GM19023 (cell line): ENCODE measurements around the gene KCNA4.
"Not testable (repeated sequence)": the region's sequence is repeated elsewhere in the genome, so short reads cannot be mapped to it uniquely, and the experiment has no call there.

ENCODE experiments used
- ATAC-seq: cut with Tn5 transposase; IDR thresholded peaks from one replicate; pipeline ENCODE4 v1.9.1; 2021; ENCODE audit warnings: mild to moderate bottlenecking, moderate library complexity; ENCODE audit not compliant: unreplicated experiment

KCNA4 gene

DNA sequence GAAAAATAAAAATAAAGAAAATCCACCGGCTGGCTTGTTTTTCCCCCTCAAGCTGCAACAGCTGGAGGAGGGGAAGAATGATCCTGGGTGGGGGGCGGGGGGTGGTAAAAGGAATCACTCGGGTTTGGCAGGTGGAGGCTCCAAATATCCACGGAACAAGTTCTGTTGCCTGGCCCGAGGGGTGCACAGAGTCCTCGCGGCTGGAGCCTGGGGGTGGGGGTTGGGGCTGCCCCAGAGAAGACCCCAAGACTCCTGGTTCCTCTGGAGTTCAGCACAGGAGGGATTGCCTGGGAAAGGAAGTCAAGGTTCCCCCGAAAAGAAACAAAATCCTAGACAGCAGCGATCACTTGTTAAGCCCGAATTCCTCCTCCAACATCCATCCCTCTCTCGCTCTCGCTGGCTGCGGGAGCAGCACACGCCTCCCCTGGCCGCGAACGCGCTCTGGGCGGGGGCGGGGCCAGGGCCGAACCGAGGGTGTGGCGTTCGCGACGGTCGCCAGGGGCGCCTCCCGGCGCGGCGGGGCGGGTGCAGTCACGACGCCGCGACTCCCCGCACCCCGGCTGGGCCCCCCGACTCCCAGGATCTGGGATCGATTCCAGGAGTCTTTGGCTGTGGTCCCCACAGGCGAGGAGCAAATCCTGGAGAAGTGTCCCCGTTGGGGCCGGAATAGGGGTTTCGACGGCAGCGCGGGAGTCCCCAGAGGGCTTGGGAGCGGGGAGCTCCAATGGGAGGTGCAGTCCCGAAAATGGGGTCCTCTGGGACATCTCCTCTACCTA lies at the start of gene KCNA4:
KCNA4 (minus strand) TSS at position 443 of the 776 bp plus-strand sequence. CDS start 4,352 bp downstream, outside the sequence.
- ATAC-seq: no peak

DNA sequence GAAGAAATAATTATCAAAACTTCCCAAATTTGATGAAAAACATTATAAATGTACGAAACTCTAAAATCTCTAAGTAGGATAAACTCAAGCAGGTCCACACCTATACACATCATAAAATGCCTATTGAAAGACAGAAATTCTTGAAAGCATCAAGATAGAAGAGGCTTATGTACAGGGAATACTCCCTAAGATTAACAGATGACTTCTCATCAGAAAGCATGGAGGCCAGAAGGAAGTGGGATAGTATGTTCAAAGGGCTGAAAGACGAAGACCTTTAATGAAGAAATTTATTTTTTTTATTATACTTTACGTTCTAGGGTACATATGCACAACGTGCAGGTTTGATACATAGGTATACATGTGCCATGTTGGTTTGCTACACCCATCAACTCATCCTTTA lies 45.3 kb upstream of the KCNA4 start:
- ATAC-seq: no peak

DNA sequence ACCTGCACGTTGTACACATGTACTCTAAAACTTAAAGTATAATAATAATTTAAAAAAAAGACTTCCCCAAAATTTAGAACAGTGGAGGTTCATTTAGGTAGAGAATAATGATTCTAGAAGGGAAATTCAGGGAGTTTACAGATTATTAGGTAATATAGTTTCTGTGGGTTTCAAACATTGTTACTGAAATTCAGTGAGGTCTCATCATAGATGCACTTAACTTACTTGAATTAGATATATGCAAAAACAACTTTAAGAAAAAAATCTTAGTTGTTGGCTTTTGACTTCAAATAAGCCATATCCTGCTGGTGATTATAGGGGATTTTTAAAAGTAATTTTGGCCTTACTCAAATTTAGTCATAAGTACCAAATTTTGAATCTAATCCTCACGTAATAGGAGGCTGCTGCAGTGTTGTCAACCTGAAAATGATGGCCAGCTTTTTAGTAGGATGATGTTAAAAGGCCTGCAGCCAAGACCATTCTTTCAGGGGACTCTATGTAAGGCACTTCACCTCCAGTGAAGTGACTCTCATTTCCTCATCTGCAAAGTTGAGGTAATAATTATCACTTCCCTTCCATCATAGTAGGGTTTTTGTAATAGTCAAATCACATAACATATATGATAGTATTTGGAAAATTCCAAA lies 42.5 kb upstream of the KCNA4 start:
- ATAC-seq: no peak

DNA sequence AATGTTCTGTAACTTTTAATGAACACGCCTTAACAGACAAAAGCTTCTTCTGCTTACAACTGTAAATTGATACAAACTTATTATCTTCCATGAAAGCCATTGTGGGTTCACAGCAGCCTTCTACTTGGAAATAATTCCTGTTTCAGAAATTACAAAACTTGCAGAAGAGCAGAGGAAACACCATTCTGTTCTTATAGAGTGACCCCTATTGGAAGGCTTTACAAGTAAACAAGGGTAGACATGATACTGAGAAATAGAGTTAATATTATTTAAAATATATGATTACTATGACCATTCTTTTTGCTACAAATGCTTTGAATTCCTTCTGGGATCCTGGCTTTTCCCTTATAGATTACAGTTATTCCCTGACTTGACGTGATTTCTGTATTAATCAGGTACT lies 32.4 kb upstream of the KCNA4 start:
- ATAC-seq: no peak

DNA sequence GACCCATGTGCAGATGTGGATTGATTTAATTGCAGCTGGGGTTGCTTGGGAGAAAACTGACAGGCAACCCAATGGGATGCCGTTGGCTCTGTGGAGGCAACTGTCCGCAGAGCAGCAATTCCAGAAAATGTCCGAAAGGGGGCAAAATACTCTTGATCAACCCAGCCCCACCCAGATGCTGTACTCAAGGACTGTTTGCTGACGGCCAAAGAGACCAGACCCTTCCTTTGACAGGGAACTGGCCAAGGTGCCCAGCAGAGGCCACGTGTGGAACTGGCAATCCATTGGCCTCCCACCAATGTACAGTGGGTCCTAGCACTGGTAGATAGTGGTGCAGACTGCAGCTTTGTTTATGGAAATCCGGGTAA lies 29.7 kb upstream of the KCNA4 start:
- ATAC-seq: no peak

DNA sequence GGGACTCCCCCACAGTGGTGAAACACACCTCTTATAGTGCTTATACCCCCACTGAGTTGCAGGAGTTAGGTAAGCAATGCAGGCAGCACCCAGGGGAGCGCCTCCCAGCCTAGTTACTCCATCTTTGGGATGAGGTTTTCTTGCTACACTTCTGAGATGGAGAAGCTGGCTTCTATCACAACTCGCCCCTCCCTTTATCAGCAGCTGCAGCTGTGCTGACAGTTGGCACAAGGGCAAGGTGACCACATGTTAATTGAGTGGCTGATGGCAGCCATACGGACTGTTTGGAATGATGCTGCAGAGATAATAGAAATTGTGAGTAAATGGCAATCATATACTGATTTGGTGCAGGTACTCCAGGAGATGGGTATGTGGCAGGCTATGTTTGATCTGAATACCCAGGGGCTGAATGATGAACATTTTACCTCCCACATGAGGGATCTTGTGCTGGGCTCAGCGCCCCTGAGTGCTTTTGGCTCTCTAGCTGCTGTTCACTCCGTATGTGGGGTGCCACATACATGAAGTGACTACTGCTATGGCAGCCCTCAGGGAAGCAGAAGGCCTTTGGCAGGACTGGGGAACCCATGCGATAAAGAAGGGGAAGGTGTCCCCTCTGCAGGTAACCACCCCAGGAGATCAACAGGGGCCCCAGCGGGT lies 29.2 kb upstream of the KCNA4 start:
- ATAC-seq: no peak

DNA sequence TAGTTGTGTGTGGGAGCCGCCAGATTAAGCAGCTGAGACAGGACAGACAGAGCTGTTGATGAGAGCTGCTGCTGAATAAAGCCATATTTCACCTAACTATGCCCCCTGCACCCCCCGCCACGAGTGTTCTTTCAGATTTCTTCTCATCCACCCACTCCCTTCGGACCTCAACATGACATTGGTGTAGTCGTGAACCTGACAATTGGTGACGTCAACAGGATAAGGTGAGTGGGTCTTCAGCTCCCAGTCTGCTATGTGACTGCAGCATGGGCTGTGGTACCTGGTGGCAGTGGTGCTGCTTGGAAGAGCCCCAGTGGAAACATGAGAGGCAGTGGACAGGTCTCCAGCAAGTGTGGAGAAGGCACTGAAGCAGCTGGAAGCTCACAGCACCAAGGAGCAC lies 28.3 kb upstream of the KCNA4 start:
- no peak for ATAC-seq

DNA sequence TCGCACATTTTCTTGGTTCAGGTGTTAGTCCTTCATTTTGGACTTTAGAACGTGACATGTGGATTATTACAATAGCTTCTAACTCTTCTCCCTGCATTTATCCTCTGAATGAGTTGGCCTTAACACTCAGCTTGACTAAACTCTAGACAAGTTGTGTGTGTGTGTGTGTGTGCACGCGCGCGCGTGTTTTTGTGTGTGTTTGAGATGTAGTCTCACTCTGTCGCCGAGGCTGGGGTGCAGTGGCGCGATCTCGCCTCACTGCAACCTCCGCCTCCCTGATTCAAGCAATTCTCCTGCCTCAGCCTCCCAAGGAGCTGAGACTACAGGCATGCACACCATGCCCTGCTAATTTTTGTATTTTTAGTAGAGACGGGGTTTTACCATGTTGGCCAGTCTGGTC lies 24.3 kb upstream of the KCNA4 start:
- ATAC-seq: no peak

DNA sequence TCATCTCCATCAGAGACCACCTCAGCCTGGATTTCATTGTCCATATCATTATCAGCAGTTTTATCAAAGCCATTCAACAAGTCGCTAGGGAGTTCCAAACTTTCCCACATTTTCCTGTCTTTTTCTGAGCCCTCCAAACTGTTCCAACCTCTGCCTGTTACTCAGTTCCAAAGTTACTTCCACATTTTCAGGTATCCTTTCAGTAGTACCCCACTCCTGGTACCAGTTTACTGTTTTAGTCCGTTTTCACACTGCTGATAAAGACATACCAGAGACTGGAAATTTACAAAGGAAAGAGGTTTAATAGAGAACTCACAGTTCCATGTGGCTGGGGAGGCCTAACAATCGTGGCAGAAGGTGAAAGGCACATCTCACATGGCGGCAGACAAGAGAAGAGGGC lies 17.9 kb upstream of the KCNA4 start:
- ATAC-seq: not testable (repeated sequence)

DNA sequence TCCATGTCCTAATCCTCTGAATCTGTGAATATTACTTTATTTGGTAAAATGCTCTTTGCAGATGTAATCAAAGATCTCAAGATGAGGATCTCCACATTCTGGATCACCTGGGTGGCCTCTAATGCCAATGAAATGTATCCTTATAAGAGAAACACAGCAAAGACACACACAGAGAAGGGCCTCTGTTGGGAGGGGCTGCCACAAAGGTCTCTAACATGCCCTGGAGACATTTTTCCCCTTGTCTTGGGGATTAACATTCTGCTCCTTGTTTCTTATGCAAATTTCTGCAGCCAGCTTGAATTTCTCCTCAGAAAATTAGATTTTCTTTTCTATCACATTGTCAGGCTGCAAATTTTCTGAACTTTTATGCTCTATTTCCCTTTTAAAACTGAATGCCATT lies 17.3 kb upstream of the KCNA4 start:
- ATAC-seq: not testable (repeated sequence)

DNA sequence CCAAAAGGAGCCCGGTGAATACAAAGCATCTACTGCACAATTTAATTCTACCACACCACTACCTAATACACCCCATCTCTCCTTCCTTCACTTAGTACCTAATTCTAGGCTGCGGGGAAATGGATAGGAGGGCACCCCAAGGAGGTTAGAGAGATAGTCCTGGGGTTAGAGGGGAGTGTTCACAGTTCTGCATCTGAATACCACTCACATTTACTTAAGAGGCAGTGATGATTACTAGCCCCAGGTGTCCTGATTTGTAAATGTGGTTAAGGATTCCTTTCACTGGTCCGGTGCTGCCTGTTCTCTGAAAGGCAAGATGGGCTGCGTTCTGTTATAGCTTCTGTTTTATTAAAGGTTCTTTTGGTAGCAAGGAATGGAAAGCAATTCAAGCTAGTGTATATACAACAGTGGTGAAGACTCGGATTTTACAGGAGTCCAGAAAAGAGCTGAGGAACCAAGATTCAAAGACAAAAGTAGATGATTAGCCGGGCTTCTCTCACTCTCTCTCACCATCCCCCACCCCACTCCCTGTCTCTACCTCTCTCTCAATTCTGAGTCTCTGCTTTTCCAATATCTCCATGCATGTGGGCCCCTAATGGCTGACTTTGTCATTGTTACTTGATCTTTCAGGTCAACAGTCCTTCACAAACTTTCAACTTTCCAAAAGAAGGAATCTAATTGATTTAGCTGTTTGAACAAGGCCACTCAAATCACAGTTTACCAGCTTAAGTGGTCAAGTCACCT lies 8.7 kb upstream of the KCNA4 start:
- ATAC-seq: no peak

DNA sequence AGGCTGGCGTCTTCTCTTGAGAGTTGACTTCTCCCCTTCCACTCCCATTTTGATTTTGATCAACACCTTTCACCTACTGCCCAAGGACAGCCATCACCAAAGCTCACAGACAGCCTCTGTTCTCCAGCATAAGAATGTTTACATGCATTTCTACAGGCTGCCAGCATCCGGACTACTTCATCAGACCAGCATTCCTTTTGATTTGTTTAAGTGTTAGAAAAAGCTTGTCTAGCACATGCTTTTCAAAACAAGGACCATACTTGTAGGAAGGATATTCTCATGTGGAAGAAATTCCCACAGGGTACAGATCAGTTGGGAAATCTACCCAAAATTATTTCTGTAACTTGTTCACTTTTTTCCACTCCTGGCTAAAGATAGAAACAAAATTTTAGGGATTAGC lies 6.2 kb upstream of the KCNA4 start:
- ATAC-seq: no peak

DNA sequence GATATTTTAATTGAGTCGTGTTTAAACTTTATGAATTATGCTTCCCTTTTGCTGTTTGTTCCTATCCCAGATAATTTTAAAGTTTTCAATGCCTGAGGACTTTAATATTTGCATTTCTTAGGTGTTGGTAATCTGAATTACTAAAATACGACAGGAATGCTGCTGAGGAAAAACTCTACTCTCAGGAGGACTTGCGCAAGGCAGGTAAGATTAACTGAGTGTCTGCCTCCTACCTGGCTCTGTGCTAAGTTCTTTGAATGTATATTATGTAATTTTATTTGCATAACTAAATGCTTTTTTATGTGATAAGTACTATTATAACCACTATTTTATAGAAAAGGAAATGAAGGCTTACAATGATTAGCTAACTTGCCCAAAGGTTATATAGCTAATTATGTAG lies 2.7 kb upstream of the KCNA4 start:
- no peak for ATAC-seq

DNA sequence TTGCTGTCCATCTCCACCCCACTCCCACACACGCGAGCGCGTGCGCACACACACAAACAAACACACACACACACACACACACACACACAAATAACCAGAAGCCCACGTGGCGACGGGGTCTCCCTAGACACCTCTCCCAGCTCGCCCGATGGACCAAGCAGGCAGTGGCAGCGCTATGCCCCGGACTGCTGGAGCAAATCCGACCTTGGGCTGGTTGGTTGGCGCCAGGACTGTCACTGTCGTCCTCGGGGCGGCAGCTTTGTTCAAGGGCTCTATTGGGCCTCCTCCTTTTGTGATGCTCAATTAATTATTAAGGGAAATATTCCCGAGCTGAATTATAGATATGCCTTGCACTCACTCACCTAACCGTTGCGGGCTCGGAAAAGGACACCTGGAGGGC lies 1.7 kb upstream of the KCNA4 start:
- ATAC-seq: no peak

DNA sequence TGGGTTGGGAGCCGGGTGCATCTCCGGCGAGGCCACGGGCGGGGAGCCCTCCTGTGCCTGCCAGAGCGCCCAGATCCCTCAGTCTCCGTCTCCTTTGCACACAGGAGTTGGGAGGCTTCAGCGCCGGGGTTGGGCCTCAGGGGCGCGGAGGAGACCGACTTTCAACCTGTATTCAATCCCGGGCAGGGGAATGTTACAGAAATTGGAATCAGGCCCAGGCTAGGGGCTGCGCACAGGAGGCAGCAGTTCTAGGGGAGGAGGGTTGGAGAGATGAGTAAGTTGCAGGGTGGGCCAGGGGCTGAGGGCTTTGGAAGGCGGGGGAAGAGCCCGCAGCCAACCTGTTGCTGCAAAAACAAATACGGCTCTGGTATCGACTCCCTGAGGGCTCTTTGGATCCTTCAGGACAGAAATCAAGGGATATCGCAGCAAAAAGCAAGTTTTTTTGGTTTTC lies 640 bp upstream of the KCNA4 start:
- ATAC-seq: no peak

DNA sequence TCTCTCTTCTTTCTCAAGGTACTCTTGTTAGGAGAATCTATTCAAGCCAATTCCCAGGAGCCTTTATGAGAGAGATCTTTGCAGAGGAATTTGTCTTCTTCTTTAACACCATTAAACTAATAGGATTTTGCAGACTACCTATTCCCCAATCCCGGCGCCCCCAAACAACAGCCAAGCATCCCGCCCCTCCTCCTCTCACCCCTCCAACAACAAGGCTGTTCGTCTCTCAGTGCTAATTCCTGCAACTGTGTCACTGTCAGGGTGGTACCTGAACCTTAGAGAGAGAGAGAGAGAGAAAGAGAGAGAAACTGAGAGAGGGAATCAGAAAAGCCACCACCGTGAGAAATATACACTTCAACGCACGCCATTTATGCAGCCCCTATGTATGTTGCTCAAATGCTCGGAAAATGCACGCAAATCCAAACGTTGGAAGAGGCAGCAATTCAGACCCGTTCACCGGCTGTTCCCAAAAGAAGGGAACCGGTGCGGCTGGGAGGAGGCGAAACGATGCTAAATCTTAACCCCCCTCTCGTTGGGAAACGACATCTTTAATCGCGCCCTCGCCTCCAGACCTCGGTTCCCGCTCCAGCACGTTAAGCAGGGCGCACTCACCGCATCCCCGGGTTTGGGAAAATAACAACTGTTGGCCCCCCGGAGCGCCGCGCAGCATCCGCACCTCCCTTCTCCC lies 961 bp downstream of the KCNA4 start:
- ATAC-seq: no peak

DNA sequence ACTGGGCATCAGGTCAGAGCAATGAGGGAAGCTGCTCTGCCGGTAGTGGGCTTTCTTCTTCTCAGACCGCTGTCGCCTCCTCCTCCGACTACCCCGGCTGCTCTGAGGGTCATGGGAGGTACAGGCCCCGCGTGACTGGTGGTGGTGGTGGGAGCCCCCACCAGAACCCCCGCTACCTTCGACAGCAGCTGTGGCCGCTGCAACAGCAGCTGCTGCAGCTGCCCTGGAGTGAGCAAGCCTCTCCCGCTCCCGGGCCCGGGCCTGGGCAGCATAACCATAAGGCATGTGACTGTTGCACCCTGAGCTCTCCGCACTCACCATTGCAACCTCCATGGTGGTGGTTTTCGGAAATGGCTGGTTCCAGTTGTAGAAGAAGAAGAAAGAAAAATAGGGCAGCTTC lies 4.5 kb downstream of the KCNA4 start:
- ATAC-seq: no peak

DNA sequence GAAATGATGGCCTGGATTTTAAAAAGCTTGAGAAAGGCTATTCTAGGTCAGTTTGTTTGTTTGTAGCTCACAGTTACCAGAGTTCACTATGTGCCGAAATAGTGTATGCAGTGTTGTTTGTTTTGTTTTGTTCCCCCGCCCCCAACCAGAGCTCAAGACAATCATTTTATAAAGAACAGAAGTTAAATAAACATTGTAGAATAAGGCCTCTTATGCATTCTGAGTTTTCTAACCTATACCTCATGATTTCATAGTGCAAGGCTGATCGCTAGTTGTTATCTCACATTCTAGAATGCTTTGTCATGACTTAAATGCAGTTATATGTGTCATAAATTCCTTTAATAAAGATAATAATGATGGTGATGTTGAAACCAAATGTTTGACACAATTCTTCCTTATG lies 7.8 kb downstream of the KCNA4 start:
- no peak for ATAC-seq

DNA sequence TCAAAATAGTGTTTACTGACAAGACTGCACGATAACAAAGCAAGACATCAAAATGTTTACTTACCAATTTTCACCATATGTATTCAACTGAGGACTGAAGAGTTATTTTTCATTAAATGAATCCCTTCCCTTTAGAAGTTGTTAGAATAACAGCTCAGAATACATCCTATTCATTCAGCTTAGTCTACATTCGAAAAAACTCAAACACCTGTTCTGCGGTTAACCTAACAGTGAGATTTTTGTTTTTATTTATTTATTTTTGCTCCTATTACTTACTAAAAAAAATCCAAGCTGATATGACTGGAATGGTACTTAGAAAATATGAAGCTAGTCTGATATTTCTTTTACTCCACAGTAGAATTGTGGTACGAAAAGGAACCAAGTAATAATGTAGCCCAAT lies 10.0 kb downstream of the KCNA4 start:
- no peak for ATAC-seq

DNA sequence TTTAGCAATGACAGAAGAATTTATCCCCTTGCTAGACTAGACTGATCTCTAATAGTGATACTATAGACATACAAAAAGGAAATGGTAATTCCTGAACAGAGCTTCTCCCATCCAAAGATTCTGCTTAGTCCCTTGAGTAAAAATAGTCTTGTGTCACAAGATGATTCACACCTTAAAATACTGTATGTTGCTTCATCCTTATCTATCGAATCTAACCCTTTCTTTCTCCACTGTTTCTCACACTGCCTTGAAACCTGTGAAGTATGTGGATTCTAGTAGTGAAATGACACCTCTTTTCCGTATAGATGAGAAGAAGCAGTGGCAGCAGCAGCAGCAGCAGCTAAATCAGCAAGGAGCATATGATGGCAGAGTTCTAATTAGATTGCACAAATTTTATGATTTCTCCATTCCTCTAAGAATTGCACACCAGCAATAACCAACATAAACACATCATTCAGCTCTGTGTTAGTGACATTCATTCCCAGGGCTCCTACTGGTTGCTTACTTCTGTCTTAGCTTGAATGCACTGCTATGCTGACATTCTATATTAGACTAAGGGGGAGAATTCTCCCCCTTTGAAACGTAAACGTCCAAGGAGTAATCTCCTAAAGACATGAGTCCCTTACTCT lies 14.6 kb downstream of the KCNA4 start:
- no peak for ATAC-seq
